Smooth muscle cell (in vitro differentiated cells): ENCODE measurements around the gene BBOF1. TPM values are rescaled to one million over a fixed set of nuclear protein-coding genes. Genes with fewer than 3 reads are reported as not detected.

Experiments used
- DNase-seq: peaks from one replicate; lab custom pipeline; 2025; ENCODE audit not compliant: unreplicated experiment; lab: John Stamatoyannopoulos, UW
- H2AFZ ChIP-seq: fragments of 200-600 bp; sonication (generic); 2 replicates; pipeline ENCODE4 v1.6.0; 2016; ENCODE audit warnings: antibody characterized with exemption, low read depth, mild to moderate bottlenecking
- H3F3A ChIP-seq: fragments of 200-600 bp; sonication (generic); 2 replicates; pipeline ENCODE4 v1.6.0; 2017; ENCODE audit warnings: antibody characterized with exemption, low read depth
- H3K27ac ChIP-seq: fragments of 200-600 bp; sonication (generic); 2 replicates; pipeline ENCODE4 v1.5.1; 2016; ENCODE audit warnings: low read depth, mild to moderate bottlenecking
- H3K27me3 ChIP-seq: fragments of 200-600 bp; sonication (generic); 2 replicates; pipeline ENCODE4 v1.6.1; 2016; ENCODE audit warnings: low read depth, mild to moderate bottlenecking
- H3K36me3 ChIP-seq: fragments of 200-600 bp; sonication (generic); 2 replicates; pipeline ENCODE4 v1.5.1; 2016; ENCODE audit warnings: low read depth
- H3K4me1 ChIP-seq: fragments of 200-600 bp; sonication (generic); 2 replicates; pipeline ENCODE4 v1.5.1; 2016; ENCODE audit warnings: low read depth
- H3K4me2 ChIP-seq: fragments of 200-600 bp; sonication (generic); 2 replicates; pipeline ENCODE4 v1.6.0; 2016; ENCODE audit warnings: mild to moderate bottlenecking
- H3K4me3 ChIP-seq: fragments of 200-600 bp; sonication (generic); 2 replicates; pipeline ENCODE4 v1.5.1; 2016; ENCODE audit warnings: mild to moderate bottlenecking
- H3K79me2 ChIP-seq: fragments of 200-600 bp; sonication (generic); 2 replicates; pipeline ENCODE4 v1.6.0; 2016; ENCODE audit warnings: low read depth, mild to moderate bottlenecking
- H3K9ac ChIP-seq: fragments of 200-600 bp; sonication (generic); 2 replicates; pipeline ENCODE4 v1.6.0; 2016; ENCODE audit warnings: low read depth
- H3K9me3 ChIP-seq: fragments of 200-600 bp; sonication (generic); replicated peaks from 2 replicates; pipeline ENCODE4 v1.5.1; 2016; ENCODE audit warnings: low read depth
- H4K20me1 ChIP-seq: fragments of 200-600 bp; sonication (generic); 2 replicates; pipeline ENCODE4 v1.6.0; 2016; ENCODE audit warnings: low read depth
- WGBS: methylation state at CpG from one replicate; pipeline ENCODE4 v1.1.7; 2016; ENCODE audit warnings: low lambda C conversion rate; 5-methylcytosine and 5-hydroxymethylcytosine counted together
- polyA plus RNA-seq: library from polyadenylated mRNA; unstranded; fragments of >200 nt; fragmentation: Nextera tagmentation; extraction: Ambion mirVana; gene quantifications from 2 replicates; pipeline ENCODE4 v1.2.1, GENCODE V29; 2016
- total RNA-seq: library from RNA; depleted of rRNA; stranded (reverse); fragments of >200 nt; gene quantifications from 2 replicates; pipeline ENCODE4 v1.2.3, GENCODE V29; 2014
- TF ChIP-seq, protein P1 (sequence below): fragments of 200-600 bp; sonication (generic); IDR thresholded peaks from 2 replicates; pipeline ENCODE4 v1.5.1; 2017; ENCODE audit warnings: borderline replicate concordance, mild to moderate bottlenecking, antibody characterized with exemption; ENCODE audit not compliant: insufficient read depth, poor library complexity, severe bottlenecking

Gene BBOF1
- total and polyA plus RNA-seq, 2 experiments from 2014 or later = 6.4 to 6.5 TPM

GRCh38 chr14:74083161-74083560 is 64.0 kb downstream of the BBOF1 start:
- no peak for DNase-seq
- Histone ChIP-seq H2AFZ (peak overlapping the region; percentile 81), H3K4me3 (peak overlapping the region; percentile 78), H3K79me2 (peaks cover 17% of the 10 kb centered on the region), H3K36me3 (no peaks in the 10 kb centered on the region), H3K4me2 (peak overlapping the region; percentile 94), H3K27ac (peak overlapping the region; percentile 71), H3K9ac (peak overlapping the region; percentile 38), H3F3A (no peaks in the 10 kb centered on the region), H4K20me1 (no peaks in the 10 kb centered on the region), H3K4me1 (peaks cover 16% of the 10 kb centered on the region), H3K9me3 (no peaks in the 10 kb centered on the region), H3K27me3 (no peaks in the 10 kb centered on the region)
- TF ChIP-seq, protein P1, sequence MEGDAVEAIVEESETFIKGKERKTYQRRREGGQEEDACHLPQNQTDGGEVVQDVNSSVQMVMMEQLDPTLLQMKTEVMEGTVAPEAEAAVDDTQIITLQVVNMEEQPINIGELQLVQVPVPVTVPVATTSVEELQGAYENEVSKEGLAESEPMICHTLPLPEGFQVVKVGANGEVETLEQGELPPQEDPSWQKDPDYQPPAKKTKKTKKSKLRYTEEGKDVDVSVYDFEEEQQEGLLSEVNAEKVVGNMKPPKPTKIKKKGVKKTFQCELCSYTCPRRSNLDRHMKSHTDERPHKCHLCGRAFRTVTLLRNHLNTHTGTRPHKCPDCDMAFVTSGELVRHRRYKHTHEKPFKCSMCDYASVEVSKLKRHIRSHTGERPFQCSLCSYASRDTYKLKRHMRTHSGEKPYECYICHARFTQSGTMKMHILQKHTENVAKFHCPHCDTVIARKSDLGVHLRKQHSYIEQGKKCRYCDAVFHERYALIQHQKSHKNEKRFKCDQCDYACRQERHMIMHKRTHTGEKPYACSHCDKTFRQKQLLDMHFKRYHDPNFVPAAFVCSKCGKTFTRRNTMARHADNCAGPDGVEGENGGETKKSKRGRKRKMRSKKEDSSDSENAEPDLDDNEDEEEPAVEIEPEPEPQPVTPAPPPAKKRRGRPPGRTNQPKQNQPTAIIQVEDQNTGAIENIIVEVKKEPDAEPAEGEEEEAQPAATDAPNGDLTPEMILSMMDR = no peak
- 67% methylated on average over 3 of the region's 3 CpGs for WGBS

GRCh38 chr14:74083784-74084276 is 64.7 kb downstream of the BBOF1 start:
- Histone ChIP-seq H3K9me3 (no peaks in the 10 kb centered on the region), H3K9ac (peak overlapping the region; percentile 80), H3K79me2 (peaks cover 22% of the 10 kb centered on the region), H3K27ac (peak overlapping the region; percentile 71), H3K36me3 (no peaks in the 10 kb centered on the region), H3K4me3 (peak overlapping the region; percentile 78), H3K4me2 (peak overlapping the region; percentile 94), H4K20me1 (no peaks in the 10 kb centered on the region), H3K27me3 (no peaks in the 10 kb centered on the region), H2AFZ (peak overlapping the region; percentile 81), H3K4me1 (peaks cover 16% of the 10 kb centered on the region), H3F3A (no peaks in the 10 kb centered on the region)
- WGBS = 2% methylated on average over 15 of the region's 15 CpGs
- no peak for DNase-seq
- TF ChIP-seq, protein P1 = no peak

- Histone ChIP-seq H3K4me1 (peaks cover 16% of the 10 kb centered on the region), H3K4me2 (peak within 1 kb of the TSS; percentile 94), H3K79me2 (peaks cover 22% of the 10 kb centered on the region), H4K20me1 (no peaks in the 10 kb centered on the region), H3K27me3 (no peaks in the 10 kb centered on the region), H3K4me3 (peak within 1 kb of the TSS; percentile 79), H3K9ac (peak within 1 kb of the TSS; percentile 86), H3F3A (no peaks in the 10 kb centered on the region), H3K27ac (peak within 1 kb of the TSS; percentile 91), H3K36me3 (no peaks in the 10 kb centered on the region), H3K9me3 (no peaks in the 10 kb centered on the region), H2AFZ (peak within 1 kb of the TSS; percentile 87)
- TF ChIP-seq, protein P1 = no peak
- WGBS = under 1% methylated on average over 46 of the region's 46 CpGs
- DNase-seq = peak; percentile 96
Measured at GRCh38 chr14:74084277-74085046, 65.3 kb downstream of the BBOF1 start, which contains the start of the genes ALDH6A1 and LIN52. Gene ALDH6A1 (minus strand): TSS chr14:74084453. CDS start chr14:74084394, 59 bp downstream. Gene LIN52 (plus strand): TSS chr14:74084956. CDS start chr14:74084975, 19 bp downstream.
